H4 (cell line): ENCODE measurements around the gene SPI1. TPM values are rescaled to one million over a fixed set of nuclear protein-coding genes. Genes with fewer than 3 reads are reported as not detected.
"Not testable (repeated sequence)": the region's sequence is repeated elsewhere in the genome, so short reads cannot be mapped to it uniquely, and the experiment has no call there.

Source experiments
- DNase-seq: peaks from one replicate; pipeline ENCODE4 v3.0.0-alpha.2; 2015; ENCODE audit warnings: low spot score
- total RNA-seq: library from RNA; depleted of rRNA; stranded (reverse); fragments of >200 nt; shearing (Covaris generic); gene quantifications from 2 replicates; pipeline ENCODE4 v1.2.3, GENCODE V29; 2014

The SPI1 gene
- total RNA-seq, 1 experiment from 2014 or later = not detected

DNA sequence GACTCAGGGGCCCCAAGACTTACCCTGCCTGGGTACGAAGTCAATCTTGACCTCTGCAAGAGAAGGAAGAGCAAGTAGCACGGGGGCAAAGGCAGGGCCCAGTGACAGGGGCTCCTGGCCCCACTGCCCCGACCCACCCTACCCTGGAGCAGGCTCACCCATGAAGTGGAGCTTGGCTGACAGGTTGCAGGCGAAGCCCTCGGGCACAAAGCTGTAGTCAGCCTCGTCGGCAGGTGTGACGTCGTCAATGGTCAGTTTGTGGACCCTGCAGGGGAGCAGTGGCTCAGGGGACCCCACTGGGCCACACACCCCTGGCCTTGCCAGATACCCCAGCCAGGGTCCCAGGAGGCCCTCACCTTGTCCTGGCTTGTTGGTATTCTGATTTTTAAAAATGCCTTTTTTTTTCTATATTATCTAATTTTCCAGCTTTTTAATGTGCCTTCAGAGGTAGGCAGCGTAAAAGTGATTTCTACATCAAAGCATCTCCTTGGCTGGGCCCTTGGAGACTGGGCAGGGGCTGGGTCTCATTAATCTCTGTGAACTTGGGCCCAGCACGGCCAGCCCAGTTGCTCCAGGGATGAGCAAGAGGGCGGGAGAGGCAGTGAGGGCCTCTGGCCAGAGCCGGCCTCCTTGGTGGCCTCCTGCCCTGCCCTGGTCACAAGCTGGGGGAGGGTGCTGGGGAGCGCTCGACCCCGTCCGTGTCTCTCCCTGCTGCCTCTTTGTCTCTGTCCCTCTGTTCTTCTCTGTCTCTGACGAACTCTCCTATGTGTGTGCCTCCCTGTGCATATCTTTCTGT, 37.2 kb downstream of the SPI1 start:
- no peak for DNase-seq

DNA sequence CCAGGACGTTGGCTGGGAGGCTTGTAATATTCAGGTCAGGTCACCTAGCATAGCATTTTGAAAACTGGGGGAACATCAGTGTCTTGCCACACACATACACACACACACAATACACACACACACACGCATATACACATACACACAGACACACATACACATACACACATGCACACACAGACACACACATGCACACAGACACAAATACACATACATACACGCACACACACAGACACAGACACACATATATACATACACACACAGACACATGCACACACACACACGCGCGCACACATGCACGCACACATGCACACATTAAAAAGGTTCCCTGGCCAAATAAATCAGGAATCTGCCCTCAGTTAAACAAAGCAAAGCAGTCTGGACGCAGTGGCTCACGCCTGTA, 38.3 kb downstream of the SPI1 start:
- DNase-seq = no peak

DNA sequence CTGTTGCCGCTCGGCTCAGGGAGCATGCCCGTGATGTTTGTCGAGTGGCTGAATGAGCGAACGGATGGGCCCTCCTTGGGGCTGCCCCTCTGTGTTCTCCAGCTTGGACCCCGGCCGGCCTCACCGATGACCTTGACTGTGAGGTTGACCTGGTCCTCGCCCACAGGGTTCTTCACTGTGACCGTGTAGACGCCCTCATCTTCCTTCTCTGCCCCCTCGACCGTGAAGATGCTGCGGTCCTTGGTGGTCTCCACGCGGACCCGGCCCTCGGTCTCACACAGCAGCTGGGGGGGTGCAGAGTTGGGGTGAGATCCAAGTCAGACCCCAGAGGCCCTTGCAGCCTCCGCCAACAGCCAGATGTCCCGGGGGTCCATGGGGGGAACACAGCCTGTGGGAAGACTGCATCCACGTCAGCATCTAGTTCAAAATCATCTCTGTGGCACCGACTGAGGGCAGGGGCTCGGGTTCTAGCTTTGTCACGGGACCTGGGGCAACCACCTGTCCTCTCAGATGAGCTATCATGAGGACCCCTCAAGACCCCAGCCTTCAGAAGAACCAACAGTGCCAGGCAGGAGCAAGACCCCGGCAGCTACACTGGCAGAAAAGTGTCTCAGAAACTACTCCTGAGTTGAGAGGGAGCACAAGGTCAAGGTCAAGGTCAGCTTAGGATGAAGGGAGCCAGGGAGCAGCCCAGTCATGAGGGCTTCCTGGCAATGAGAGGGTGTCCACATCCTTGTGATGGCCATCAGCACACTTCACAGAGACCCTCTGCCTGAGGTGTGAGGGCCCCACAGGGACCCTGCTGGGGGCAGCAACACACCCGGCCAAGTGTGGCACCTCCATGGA, 39.7 kb downstream of the SPI1 start:
- DNase-seq = no peak

DNA sequence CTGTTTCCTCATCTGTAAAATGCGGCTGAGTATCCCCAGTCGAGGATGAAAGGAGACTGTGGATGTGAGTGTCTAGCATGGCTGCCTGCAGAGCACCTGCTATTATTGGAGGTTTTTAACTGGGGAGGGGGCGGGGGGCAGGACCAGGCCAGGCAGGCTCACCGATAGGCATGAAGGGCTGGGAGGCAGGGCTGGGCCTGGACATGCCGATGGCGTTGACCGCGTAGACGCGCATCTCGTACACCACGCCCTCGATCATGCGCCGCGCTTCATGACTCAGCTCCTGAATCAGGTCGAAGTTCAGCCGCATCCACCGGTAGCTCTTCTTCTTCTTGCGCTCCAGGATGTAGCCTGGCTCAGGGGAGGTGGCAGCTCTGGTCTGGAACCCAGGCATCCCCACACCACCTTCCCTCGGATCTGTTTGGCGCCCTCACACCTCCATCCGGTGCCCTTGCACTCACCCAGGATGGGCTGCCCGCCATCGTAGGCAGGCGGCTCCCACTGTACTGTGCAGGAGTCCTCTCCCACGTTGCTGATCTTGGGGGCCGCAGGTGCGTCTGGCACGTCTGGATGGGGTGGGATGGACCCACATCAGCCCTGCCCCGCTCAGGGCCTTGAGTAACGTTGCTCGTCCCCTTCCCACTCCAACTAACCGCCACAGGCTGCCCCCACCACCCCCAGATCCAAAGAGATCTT, 41.0 kb downstream of the SPI1 start:
- DNase-seq = no peak

DNA sequence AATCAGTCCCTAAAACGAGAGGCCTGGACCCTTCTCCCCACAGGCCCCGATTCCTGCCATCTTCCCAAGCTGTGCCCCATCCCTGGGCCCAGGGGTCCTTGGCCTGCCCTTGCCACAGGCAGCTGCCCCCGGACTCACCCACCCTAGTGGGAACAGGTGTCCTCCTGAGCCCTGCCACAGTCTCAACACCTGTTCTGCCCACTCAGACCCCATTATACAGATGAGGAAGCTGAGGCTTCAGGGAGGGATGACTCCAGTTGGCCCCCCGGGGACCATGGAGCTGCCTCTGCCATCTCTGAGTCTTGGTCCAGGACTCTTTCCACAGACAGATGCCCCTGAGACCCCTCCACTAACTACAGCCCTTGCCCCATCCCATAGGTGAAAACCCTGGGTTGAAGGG, 41.8 kb downstream of the SPI1 start:
- DNase-seq = no peak

DNA sequence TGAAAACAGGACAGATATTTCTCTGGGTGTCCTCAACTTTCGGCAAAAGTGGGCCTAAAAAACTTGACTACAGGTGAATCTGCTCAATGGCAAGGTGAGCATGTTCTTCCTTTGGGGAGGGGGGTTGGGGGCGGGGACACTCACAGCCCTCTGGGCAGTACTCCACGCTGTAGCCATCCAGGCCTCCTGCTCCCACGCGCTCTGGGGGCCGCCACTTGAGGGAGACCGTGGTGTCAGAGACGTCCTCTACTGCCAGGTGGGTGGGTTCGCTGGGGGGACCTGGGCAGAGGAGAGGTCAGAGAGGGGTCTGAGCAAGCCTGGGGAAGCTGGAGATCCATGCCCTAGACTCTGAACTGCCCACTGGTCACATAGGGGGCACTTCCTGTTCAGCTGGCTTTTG, 42.6 kb downstream of the SPI1 start:
- DNase-seq = no peak

DNA sequence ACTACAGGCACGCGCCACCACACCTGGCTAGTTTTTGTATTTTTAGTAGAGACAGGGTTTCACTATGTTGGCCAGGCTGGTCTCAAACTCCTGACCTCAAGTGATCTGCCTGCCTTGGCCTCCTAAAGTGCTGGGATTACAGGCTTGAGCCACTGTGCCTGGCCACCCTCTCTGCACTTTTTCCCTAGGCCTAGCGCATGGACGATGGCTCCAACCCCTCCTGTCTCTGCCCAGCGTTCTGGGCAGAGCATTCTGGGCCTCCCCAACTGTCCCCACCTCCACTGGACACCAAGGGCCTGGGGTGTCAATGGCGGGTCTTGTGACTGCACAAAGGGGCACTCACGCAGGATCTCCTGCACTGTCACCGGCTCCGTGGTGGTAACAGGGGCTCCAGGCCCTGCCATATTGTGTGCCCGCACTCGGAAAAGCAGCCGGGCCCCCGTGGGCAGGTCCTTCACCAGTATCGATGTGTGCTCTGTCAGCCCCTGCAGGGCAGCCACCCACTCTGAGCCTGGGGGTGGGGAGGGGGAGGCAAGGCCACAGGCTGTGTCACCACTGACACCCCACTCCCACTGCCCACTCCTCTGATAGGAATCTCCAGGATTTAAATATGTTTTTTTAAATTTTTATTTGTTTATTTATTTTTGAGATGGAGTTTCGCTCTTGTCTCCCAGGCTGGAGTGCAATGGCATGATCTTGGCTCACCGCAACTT, 43.5 kb downstream of the SPI1 start:
- DNase-seq = not testable (repeated sequence)

DNA sequence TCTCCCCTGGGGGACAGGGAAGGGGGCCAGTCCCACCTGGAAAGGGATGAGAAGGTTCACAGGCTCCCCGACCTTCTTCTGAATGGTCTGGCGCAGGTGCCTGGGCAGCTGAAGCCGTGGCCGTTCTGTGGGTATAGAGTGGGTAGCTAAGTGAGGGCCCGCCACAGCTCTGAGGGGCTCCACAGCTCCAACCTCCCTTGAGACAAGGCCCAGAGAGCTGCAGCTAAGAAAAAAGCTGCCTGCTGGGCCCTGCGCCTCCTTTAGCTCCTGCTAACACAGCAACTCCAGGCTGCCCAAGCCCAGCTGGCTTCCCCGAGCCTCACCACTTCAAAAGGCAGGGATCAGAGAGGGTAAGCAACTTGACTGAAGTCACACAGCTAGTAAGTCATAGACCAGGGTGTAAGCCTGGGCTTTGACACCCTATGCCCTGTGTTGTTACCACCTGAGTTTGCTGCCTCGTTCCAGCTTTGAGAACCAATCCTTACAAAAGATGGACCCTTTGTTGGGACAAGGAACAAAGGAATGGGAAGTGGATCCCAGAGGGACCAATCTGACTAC, 44.4 kb downstream of the SPI1 start:
- no peak for DNase-seq

DNA sequence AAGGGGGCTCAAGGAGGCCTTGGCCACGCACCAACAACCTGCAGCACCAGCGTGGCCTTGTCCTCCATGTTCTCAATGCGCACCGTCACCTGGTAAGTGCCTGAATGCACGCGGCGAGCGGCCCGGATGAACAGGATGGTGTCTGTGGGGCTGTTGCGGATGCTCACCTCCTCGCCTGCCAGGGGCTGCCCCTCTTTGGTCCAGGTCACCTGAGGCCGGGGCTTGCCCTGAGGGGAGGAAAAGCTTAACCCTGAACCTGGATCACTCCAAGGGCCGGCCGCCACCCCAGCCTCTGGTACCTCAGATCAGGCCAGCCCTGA, 44.9 kb downstream of the SPI1 start:
- DNase-seq = no peak

DNA sequence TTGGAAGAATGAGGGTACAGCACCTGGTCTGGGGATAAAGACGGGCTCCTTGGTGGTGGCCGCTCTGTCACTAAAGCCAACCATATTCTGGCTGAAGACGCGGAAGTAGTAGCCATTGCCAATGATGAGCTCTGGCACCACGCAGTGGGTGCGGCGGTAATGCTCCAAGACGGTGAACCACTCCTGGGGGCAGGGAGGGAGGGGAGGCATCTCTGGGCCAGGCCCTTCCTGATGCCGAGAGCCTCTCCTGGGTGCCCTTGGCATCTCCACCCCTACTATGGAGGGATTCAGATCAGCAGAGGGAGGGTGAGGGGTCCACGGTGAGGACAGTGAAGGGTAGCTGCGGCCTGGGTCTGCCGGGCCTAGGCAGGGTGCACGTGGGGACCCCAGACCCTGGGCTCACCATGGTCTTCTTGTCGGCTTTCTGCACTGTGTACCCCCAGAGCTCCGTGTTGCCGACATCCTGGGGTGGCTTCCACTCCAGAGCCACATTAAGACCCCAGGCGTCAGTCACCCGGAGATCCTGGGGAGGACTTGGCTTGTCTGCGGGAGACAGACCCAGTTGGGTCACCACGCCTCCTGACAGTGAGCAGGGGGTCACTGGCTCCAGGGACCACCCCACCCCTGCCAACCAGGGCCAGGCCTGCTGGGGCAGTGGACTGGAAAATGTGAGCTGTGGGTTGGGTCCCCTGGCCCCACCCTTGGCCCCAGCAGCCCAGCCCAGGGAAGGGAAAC, 45.4 kb downstream of the SPI1 start:
- no peak for DNase-seq

DNA sequence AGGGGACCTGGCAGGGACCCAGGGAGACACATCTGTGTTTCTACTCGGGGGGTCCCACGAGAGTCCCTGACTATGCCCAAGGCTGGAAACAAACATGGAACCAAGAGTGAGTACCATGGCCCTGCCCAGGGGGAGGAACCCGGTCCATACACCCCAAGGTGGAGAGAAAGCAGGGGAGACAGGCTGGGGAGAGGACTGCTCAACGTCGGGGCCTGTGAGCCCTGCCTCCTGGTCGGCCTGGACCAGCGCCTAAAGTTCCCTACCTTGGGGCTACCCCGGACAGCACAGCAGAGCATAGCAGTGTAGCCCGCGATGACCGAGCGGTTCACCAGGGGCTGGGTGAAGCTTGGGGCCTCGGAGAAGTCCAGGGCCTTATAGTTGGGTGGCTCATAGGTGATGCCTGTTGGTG, 46.0 kb downstream of the SPI1 start:
- no peak for DNase-seq

DNA sequence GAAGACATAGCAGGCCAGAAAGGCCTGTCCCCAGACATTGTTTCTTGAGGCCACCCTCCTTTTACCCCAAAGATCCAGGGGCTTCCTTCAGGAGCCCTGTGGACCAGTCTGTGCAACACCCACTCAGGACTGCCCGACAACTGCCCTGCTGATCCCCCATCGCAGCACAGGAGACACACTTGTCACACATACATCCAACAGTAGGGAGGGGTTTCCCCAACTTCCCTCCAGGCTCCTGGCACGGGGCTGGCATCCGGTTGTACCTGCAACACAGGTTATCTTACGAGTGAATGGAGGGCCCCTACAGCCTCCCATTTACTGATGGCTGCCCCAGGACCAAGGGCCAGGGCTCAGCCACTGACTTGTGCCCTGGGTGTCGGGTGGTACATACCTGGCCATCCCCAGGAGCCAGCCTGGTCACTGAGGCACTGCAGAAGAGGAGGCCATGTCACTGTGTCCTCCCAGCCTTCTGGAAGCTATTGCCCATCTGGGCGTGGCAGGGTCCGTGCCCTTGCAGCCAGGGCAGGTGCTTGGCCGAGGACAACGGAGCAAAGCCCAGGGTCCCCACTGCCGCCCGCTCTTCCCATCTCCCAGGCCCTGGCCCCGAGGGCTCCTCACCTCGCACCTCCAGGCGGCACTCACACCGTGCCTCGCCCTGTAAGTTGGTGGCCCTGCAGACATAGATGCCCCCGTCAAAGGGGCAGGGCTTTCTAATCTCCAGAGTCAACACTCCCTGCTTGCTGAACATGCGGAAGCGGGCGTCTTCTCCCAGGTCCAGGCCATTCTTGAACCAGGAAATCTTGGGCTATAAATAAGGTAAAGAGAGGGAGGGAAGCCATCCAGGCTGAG, 46.7 kb downstream of the SPI1 start:
- DNase-seq = no peak

DNA sequence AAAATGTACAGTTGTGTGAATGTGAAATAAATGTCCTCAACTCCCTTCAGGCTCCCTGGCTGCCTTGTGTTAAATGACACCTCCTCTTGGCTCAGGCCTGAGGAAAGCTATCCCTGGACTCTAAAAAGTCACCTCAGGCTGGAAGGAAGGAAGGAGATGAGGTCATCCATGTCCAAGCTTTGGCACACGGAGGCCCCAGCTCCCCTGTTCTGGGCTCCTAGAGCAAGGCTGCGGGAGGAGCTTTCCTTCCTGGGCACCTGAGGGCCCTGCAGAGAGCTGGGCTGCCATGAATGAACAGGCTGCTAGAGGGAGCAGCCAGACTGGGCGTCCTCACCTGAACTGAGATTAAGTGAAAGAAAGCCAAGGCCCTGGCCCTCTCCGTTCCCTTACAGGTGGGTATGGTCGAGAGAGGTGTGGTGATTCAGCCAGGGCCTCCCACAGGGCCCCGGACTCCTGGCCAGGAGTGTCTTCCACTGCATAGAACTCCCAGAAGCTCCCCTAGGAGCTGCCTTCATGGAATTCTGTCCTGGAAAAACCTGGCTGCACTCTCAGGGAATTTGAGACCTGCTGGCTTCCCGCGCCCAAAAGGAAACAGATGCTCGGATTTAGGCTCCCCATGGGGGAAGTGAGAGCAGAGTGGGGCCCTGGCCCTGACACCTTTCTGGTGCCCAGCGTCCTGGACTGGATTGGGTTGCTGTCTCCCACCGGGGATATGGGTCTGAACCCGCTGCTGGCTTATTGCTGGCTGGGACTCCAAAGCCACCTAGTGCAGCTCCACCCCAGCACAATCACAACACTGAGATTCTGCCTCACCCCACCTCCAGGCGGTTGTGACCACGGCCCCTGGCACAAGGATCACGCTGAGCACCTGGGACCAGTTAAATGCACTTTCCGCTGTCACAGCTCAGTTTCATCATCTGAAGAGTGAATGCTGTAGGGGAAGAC, 48.1 kb downstream of the SPI1 start:
- no peak for DNase-seq

DNA sequence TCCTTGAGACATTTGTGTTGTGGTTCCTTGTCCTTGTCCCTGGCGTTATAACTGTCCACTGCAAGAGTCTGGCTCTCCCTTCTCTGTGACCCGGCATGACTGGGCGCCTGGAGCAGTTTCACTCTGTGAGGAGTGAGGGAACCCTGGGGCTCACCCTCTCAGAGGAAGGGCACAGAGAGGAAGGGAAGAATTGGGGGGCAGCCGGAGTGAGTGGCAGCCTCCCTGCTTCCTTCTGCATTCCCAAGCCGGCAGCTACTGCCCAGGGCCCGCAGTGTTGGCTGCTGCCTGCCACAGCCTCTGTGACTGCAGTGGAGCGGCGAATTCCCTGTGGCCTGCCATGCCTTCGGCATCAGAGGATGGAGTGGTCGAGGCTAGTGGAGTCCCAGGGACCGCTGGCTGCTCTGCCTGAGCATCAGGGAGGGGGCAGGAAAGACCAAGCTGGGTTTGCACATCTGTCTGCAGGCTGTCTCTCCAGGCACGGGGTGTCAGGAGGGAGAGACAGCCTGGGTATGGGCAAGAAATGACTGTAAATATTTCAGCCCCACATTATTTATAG, 48.8 kb downstream of the SPI1 start:
- no peak for DNase-seq

DNA sequence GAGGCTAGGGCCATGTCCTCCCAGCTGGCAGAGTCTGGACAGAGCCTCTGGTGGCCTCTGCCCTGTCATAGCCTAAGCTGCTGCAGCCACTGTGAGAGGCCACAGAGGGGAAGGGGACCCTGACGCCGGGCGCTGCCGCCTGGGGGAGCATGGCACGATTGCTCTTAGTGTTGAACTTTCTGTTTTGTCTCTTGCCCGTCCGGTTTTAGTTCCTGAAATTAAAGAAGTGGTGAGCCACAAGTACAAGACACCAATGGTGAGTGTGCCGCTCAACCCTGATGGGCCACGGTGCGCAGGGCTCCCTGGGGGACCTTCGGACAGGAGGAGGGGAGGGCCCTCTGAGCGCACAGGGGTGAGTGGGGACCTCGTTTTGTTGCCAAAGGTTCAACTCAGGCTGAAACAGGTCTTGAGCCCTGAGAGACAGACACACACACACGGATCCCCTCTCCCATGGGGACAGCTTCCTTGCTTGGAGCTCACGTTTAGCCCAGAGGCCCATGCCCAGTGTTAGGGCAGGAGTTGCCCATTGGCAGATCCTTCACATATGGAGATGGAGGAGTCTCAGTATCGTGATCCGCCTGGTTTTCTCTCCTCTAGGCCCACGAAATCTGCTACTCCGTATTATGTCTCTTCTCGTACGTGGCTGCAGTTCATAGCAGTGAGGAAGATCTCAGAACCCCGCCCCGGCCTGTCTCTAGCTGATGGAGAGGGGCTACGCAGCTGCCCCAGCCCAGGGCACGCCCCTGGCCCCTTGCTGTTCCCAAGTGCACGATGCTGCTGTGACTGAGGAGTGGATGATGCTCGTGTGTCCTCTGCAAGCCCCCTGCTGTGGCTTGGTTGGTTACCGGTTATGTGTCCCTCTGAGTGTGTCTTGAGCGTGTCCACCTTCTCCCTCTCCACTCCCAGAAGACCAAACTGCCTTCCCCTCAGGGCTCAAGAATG, 49.6 kb downstream of the SPI1 start:
- DNase-seq = no peak

DNA sequence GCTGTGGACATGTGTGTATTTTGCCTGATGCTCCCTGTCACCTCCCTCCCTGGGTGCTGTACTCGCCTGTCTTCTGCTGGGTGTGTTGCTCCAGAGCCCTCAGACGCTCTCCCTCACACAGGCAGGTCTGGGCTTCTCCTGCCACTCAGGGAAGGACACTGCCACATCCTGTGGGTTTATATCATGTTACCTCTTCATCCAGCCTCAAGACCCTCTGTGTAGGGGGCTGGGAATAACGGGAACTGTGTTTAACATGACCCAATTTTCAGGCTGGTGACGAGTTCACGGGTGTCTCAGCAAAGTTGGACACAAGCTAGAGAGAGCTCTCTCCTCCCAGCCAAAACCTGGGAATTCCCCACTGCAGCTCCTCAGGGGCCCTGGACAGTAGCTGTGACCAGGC, 50.4 kb downstream of the SPI1 start:
- no peak for DNase-seq

DNA sequence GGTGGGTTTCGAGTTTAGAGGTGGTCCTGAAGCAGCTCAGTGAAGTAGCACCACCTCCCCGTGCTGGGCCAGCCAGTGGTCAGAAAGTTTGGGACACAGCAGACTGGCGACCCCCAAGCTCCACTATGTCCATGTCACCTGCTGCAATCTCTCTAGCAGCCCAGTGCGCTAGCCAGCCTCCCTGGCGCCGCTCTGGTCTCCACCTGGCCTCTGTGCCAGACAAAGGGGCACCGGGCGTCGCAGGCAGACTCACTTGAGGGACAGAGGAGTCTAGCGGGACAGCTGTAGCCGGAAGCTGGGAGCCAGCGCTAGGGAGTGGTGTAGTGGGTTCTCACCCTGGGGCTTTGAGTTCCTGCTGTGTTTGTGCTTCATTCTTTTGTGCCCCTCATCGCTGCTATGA, 51.3 kb downstream of the SPI1 start:
- no peak for DNase-seq
